GM12891 (cell line): ENCODE results near the gene PRR36.

Experiments
- POLR2A ChIP-seq: IDR thresholded peaks from 2 replicates; pipeline ENCODE4 v1.6.1; 2011; ENCODE audit warnings: low read depth, low read length, control low read depth
- POLR2AphosphoS5 ChIP-seq: IDR thresholded peaks from 2 replicates; pipeline ENCODE4 v1.6.1; 2011; ENCODE audit warnings: low read depth, low read length, control low read depth
- SPI1 ChIP-seq: IDR thresholded peaks from 2 replicates; pipeline ENCODE4 v1.6.1; 2011; ENCODE audit warnings: low read depth, low read length, control low read depth
- TAF1 ChIP-seq: IDR thresholded peaks from 2 replicates; pipeline ENCODE4 v1.6.1; 2011; ENCODE audit warnings: low read depth, low read length, control low read depth

- no peak for TF ChIP-seq POLR2A
- TF ChIP-seq POLR2AphosphoS5, result no peak
- TF ChIP-seq SPI1, result no peak
- no peak for TF ChIP-seq TAF1
These were observed 33.4 kb upstream of the PRR36 start for GRCh38 chr19:7907544-7907943.
